Thyroid gland (tissue), 4 donors: ENCODE measurements around the gene RSRC1.

Experiments
- POLR2A ChIP-seq, 2 donors: fragments of 450-650 bp; IDR thresholded peaks; one replicate each; pipeline ENCODE4 v1.6.1; 2017; ENCODE audit warnings: antibody characterized with exemption in 2 of 2, mild to moderate bottlenecking in 2 of 2, moderate library complexity in 1 of 2
- TF ChIP-seq, protein P1 (sequence below), 6 experiments: fragments of 200-600 bp in 3 of 6; fragments of 450-650 bp in 3 of 6; sonication (generic) in 3 of 6; IDR thresholded peaks; one replicate each; pipeline ENCODE4 v1.5.1; 2016 to 2019; ENCODE audit warnings: antibody characterized with exemption in 6 of 6, mild to moderate bottlenecking in 2 of 6, inconsistent platforms in 1 of 6, moderate library complexity in 1 of 6

DNA sequence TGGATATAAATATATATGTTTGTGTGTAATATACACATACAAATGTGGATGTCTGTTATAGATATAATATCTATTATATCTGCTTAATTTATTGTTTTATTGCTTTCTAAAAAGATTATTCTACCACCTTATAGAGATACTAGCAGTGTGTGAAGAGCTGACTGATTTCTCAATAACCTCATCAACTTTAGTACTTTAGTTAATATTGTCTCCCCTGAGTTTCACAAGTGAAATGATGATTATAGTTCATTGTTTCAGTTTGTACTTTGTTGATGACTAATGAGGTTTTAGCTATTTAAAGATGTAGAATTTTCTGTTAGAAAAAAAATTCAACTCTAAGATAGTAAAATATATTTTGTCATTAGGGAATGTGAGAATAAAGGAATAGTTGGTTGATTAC, 11.4 kb downstream of the RSRC1 start:
- TF ChIP-seq, protein P1, sequence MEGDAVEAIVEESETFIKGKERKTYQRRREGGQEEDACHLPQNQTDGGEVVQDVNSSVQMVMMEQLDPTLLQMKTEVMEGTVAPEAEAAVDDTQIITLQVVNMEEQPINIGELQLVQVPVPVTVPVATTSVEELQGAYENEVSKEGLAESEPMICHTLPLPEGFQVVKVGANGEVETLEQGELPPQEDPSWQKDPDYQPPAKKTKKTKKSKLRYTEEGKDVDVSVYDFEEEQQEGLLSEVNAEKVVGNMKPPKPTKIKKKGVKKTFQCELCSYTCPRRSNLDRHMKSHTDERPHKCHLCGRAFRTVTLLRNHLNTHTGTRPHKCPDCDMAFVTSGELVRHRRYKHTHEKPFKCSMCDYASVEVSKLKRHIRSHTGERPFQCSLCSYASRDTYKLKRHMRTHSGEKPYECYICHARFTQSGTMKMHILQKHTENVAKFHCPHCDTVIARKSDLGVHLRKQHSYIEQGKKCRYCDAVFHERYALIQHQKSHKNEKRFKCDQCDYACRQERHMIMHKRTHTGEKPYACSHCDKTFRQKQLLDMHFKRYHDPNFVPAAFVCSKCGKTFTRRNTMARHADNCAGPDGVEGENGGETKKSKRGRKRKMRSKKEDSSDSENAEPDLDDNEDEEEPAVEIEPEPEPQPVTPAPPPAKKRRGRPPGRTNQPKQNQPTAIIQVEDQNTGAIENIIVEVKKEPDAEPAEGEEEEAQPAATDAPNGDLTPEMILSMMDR (IDR thresholded peaks at IDR 0.05): no peak
- no peak for TF ChIP-seq POLR2A (IDR thresholded peaks at IDR 0.05)
